ENCODE measurements around the gene KEAP1. TPM values are rescaled to one million over a fixed set of nuclear protein-coding genes. Genes with fewer than 3 reads are reported as not detected.
A peak's percentile ranks its signal among the peaks of the same experiment; 100 is the strongest.

The KEAP1 gene
- total and polyA plus RNA-seq, 2 experiments from 2014 or later, result 70.5 to 85.5 TPM

DNA sequence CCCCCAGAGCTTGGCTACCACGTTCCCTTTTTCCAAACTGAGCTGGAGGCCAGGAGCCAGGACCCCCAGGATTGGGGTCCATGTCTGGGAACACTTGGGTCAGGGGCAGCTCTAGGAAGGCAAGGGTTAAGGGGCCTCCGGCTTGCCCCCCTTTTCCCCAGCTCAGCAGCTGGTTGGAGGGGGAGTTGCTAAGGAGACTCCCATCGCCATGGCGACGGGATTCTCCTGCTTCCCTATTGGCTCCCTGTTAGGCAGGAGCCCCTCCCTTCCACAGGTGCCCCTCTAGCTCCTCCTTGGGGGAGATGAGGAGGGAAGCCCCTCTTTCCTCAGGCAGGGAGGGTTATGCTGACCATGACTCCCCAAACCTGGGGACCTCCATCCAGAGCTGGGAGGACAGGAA, 48.9 kb downstream of the KEAP1 start:
- TF ChIP-seq, protein P1, sequence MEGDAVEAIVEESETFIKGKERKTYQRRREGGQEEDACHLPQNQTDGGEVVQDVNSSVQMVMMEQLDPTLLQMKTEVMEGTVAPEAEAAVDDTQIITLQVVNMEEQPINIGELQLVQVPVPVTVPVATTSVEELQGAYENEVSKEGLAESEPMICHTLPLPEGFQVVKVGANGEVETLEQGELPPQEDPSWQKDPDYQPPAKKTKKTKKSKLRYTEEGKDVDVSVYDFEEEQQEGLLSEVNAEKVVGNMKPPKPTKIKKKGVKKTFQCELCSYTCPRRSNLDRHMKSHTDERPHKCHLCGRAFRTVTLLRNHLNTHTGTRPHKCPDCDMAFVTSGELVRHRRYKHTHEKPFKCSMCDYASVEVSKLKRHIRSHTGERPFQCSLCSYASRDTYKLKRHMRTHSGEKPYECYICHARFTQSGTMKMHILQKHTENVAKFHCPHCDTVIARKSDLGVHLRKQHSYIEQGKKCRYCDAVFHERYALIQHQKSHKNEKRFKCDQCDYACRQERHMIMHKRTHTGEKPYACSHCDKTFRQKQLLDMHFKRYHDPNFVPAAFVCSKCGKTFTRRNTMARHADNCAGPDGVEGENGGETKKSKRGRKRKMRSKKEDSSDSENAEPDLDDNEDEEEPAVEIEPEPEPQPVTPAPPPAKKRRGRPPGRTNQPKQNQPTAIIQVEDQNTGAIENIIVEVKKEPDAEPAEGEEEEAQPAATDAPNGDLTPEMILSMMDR (IDR thresholded peaks at IDR 0.05; ENCODE audit: low read depth, low read length), result no peak
- no peak overlapping the region for H3K27ac ChIP-seq
- H3K27me3 ChIP-seq, result no peaks in the 10 kb centered on the region
- H3K4me3 ChIP-seq, result no peak overlapping the region
- no peaks in the 10 kb centered on the region for H3K9me3 ChIP-seq (ENCODE audit: low read depth)
- peak; percentile 20 to 38 for DNase-seq (ENCODE audit: low read depth in 1 of 2, low spot score in 1 of 2)
- H3K4me1 ChIP-seq (ENCODE audit: low read depth), result no peaks in the 10 kb centered on the region
- H3K36me3 ChIP-seq, result no peaks in the 10 kb centered on the region

DNA sequence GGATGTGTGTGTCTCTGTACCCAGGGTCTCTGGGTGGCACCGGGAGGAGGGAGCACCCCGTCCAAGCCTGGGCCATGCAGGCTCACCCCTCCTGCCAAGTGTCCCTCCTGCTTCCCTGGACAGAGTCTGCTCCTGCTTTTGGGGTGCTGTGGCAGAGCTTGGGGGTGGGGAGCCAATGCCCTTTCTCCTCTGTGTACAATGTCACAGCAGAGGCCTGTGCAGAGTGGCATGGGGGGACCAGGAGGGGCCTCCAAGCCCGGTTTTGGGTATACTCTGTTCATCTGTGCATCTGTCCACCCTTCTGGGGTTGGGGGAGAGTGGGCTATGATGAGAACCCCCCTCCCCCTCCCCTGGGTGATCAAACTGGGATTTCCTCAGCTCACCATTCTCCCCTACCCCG, 49.3 kb downstream of the KEAP1 start:
- Histone ChIP-seq H3K9me3 (ENCODE audit: low read depth) (no peaks in the 10 kb centered on the region), H3K4me3 (no peak overlapping the region), H3K36me3 (no peaks in the 10 kb centered on the region), H3K27me3 (no peaks in the 10 kb centered on the region), H3K4me1 (ENCODE audit: low read depth) (no peaks in the 10 kb centered on the region), H3K27ac (no peak overlapping the region)
- TF ChIP-seq, protein P1 (IDR thresholded peaks at IDR 0.05; ENCODE audit: low read depth, low read length), result no peak
- no peak for DNase-seq (ENCODE audit: low read depth in 1 of 2, low spot score in 1 of 2)

- Histone ChIP-seq H3K36me3 (no peaks in the 10 kb centered on the region), H3K4me3 (no peak overlapping the region), H3K4me1 (ENCODE audit: low read depth) (no peaks in the 10 kb centered on the region)
These were observed 50.2 kb downstream of the KEAP1 start for GRCh38 chr19:10452726-10453618.

GRCh38 chr19:10450853-10451609, 52.1 kb downstream of the KEAP1 start:
- DNase-seq (ENCODE audit: low read depth in 1 of 2, low spot score in 1 of 2), result no peak

More at GRCh38 chr19:10452726-10453618, 50.2 kb downstream of the KEAP1 start:
- no peaks in the 10 kb centered on the region for H3K9me3 ChIP-seq (ENCODE audit: low read depth)
- H3K27ac ChIP-seq, result no peak overlapping the region
- TF ChIP-seq, protein P1 (IDR thresholded peaks at IDR 0.05; ENCODE audit: low read depth, low read length), result no peak
- H3K27me3 ChIP-seq, result no peaks in the 10 kb centered on the region
- DNase-seq (ENCODE audit: low read depth in 1 of 2, low spot score in 1 of 2), result no peak

DNA sequence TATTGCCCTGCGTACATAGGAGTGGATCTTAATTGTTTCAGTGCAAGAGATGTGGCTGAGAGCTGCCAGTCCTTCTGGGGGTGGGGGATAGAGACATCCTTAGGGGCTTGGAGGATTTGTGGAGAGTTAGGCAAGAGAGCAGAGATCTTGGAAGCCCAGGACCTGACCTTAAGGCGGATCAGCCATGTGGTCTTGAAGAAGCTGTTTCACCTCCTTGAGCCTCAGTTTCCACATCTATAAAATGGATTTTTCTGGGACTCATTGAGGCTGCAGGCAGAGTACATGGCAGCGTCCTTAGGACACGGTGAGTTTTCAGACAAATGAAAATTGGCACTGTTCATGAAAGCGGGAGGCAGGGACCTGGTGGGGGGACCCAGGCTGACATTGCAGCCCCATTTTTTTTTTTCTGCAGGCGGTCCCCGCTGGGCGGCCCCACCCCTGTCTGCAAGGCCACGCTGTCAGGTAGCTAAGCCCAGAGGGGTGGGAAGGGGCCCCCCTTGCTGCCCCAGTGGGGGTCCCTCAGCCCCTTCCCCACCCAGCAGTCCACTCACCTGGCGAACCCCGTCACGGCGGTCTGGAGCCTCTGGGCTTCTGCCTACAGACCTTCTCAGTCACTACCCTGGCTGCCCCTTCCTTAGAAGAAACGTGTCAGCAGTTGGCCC, 52.8 kb downstream of the KEAP1 start:
- no peak for DNase-seq (ENCODE audit: low read depth in 1 of 2, low spot score in 1 of 2)
- H3K4me3 ChIP-seq, result no peak overlapping the region
- no peak overlapping the region for H3K27ac ChIP-seq

More at GRCh38 chr19:10450853-10451609, 52.1 kb downstream of the KEAP1 start:
- no peak overlapping the region for H3K27ac ChIP-seq
- H3K36me3 ChIP-seq, result no peaks in the 10 kb centered on the region
- TF ChIP-seq, protein P1 (IDR thresholded peaks at IDR 0.05; ENCODE audit: low read depth, low read length), result no peak
- H3K27me3 ChIP-seq, result no peaks in the 10 kb centered on the region
- no peaks in the 10 kb centered on the region for H3K4me1 ChIP-seq (ENCODE audit: low read depth)
- H3K4me3 ChIP-seq, result no peak overlapping the region
- H3K9me3 ChIP-seq (ENCODE audit: low read depth), result no peaks in the 10 kb centered on the region

More for the DNA sequence above, 52.8 kb downstream of the KEAP1 start:
- H3K36me3 ChIP-seq, result no peaks in the 10 kb centered on the region
- H3K4me1 ChIP-seq (ENCODE audit: low read depth), result no peaks in the 10 kb centered on the region
- H3K9me3 ChIP-seq (ENCODE audit: low read depth), result no peaks in the 10 kb centered on the region
- TF ChIP-seq, protein P1 (IDR thresholded peaks at IDR 0.05; ENCODE audit: low read depth, low read length), result no peak
- H3K27me3 ChIP-seq, result no peaks in the 10 kb centered on the region
